Measurements from ENCODE around the gene CIDEB.

The CIDEB gene

GRCh38 chr14:24262821-24263733 lies 44.7 kb downstream of the CIDEB start, which contains the start of gene TGM1:
Gene TGM1, minus strand, starts transcription at chr14:24263177. Its CDS starts 825 bp downstream, at chr14:24262352.
- no peaks in the 10 kb centered on the region for H3K36me3 ChIP-seq (ENCODE audit: insufficient read depth)
- H3K9ac ChIP-seq, result no peak within 1 kb of the TSS
- no peak within 1 kb of the TSS for H3K4me3 ChIP-seq (IDR thresholded peaks at IDR 0.05; ENCODE audit: insufficient read depth, low read depth, low read length)
- H3K79me2 ChIP-seq (ENCODE audit: insufficient read depth, low read depth), result no peaks in the 10 kb centered on the region
- H3K4me1 ChIP-seq (ENCODE audit: low read depth, poor library complexity, severe bottlenecking), result no peaks in the 10 kb centered on the region
- H3K27me3 ChIP-seq (ENCODE audit: insufficient read depth, low read depth), result no peaks in the 10 kb centered on the region
- no peak for TF ChIP-seq CTCF (conservative IDR thresholded peaks at IDR 0.05; ENCODE audit: low read depth, low read length)
- H3K27ac ChIP-seq, result no peak within 1 kb of the TSS
- H2AFZ ChIP-seq (ENCODE audit: low read depth), result no peak within 1 kb of the TSS
- no peak within 1 kb of the TSS for H3K4me2 ChIP-seq
- H4K20me1 ChIP-seq (ENCODE audit: insufficient read depth), result no peaks in the 10 kb centered on the region

GRCh38 chr14:24261969-24262327 lies 45.8 kb downstream of the CIDEB start:
- Histone ChIP-seq H3K4me3 (IDR thresholded peaks at IDR 0.05; ENCODE audit: insufficient read depth, low read depth, low read length) (no peak overlapping the region), H3K4me1 (ENCODE audit: low read depth, poor library complexity, severe bottlenecking) (no peaks in the 10 kb centered on the region), H3K79me2 (ENCODE audit: insufficient read depth, low read depth) (no peaks in the 10 kb centered on the region), H3K27ac (no peak overlapping the region), H3K36me3 (ENCODE audit: insufficient read depth) (no peaks in the 10 kb centered on the region), H2AFZ (ENCODE audit: low read depth) (no peak overlapping the region), H4K20me1 (ENCODE audit: insufficient read depth) (no peaks in the 10 kb centered on the region), H3K9ac (no peak overlapping the region), H3K27me3 (ENCODE audit: insufficient read depth, low read depth) (no peaks in the 10 kb centered on the region), H3K4me2 (no peak overlapping the region)
- no peak for TF ChIP-seq CTCF (conservative IDR thresholded peaks at IDR 0.05; ENCODE audit: low read depth, low read length)

- TF ChIP-seq CTCF (conservative IDR thresholded peaks at IDR 0.05; ENCODE audit: low read depth, low read length), result no peak
- Histone ChIP-seq H3K79me2 (ENCODE audit: insufficient read depth, low read depth) (no peaks in the 10 kb centered on the region), H3K4me1 (ENCODE audit: low read depth, poor library complexity, severe bottlenecking) (no peaks in the 10 kb centered on the region), H3K27ac (no peak overlapping the region), H3K4me3 (IDR thresholded peaks at IDR 0.05; ENCODE audit: insufficient read depth, low read depth, low read length) (no peak overlapping the region), H3K9ac (no peak overlapping the region), H3K4me2 (no peak overlapping the region), H2AFZ (ENCODE audit: low read depth) (no peak overlapping the region), H4K20me1 (ENCODE audit: insufficient read depth) (no peaks in the 10 kb centered on the region), H3K27me3 (ENCODE audit: insufficient read depth, low read depth) (no peaks in the 10 kb centered on the region), H3K36me3 (ENCODE audit: insufficient read depth) (no peaks in the 10 kb centered on the region)
These were observed 46.4 kb downstream of the CIDEB start for GRCh38 chr14:24261256-24261968.

GRCh38 chr14:24260780-24261157 lies 47.0 kb downstream of the CIDEB start:
- Histone ChIP-seq H3K27ac (no peak overlapping the region), H3K4me3 (IDR thresholded peaks at IDR 0.05; ENCODE audit: insufficient read depth, low read depth, low read length) (no peak overlapping the region)

More at GRCh38 chr14:24260780-24261157, 47.0 kb downstream of the CIDEB start:
- no peaks in the 10 kb centered on the region for H4K20me1 ChIP-seq (ENCODE audit: insufficient read depth)
- H3K9ac ChIP-seq, result no peak overlapping the region
- TF ChIP-seq CTCF (conservative IDR thresholded peaks at IDR 0.05; ENCODE audit: low read depth, low read length), result no peak
- no peak overlapping the region for H3K4me2 ChIP-seq
- no peaks in the 10 kb centered on the region for H3K36me3 ChIP-seq (ENCODE audit: insufficient read depth)
- H3K27me3 ChIP-seq (ENCODE audit: insufficient read depth, low read depth), result no peaks in the 10 kb centered on the region
- no peaks in the 10 kb centered on the region for H3K4me1 ChIP-seq (ENCODE audit: low read depth, poor library complexity, severe bottlenecking)
- no peak overlapping the region for H2AFZ ChIP-seq (ENCODE audit: low read depth)
- H3K79me2 ChIP-seq (ENCODE audit: insufficient read depth, low read depth), result no peaks in the 10 kb centered on the region
